ENCODE results near the gene CFB. TPM values are rescaled to one million over a fixed set of nuclear protein-coding genes. Genes with fewer than 3 reads are reported as not detected.

Gene CFB
- total and polyA plus RNA-seq, 2 of the 13 experiments (the other 11 are each of a cell fraction or from before 2014, with no cell fraction given) = 171 to 513 TPM

GRCh38 chr6:31952140-31952805 is 6.4 kb downstream of the CFB start (continued):
- TF ChIP-seq KIAA2018 (CRISPR knock-in tag; IDR thresholded peaks at IDR 0.05; ENCODE audit: borderline replicate concordance) (no peak), KDM4B (CRISPR knock-in tag; IDR thresholded peaks at IDR 0.05) (no peak), ZNF136 (CRISPR knock-in tag; IDR thresholded peaks at IDR 0.05; ENCODE audit: low read depth) (no peak), STAT6 (CRISPR knock-in tag; IDR thresholded peaks at IDR 0.05; ENCODE audit: borderline replicate concordance) (no peak), SOX5 (CRISPR knock-in tag; IDR thresholded peaks at IDR 0.05; ENCODE audit: borderline replicate concordance) (no peak), SAFB2 (CRISPR knock-in tag; IDR thresholded peaks at IDR 0.05; ENCODE audit: borderline replicate concordance, low read depth) (no peak; the same call in 1 of the 2 replicates), POLR2A (IDR thresholded peaks at IDR 0.05; ENCODE audit: insufficient read depth in 1 of 2, low read depth in 2 of 2, low read length in 2 of 2) (no peak), ZNF44 (CRISPR knock-in tag; IDR thresholded peaks at IDR 0.05) (no peak), KDM3A (CRISPR knock-in tag; IDR thresholded peaks at IDR 0.05; ENCODE audit: low read depth) (no peak), CHD2 (IDR thresholded peaks at IDR 0.05; ENCODE audit: low read depth, low read length) (no peak), ZNF260 (CRISPR knock-in tag; IDR thresholded peaks at IDR 0.05; ENCODE audit: borderline replicate concordance, low read depth) (no peak), ZNF569 (CRISPR knock-in tag; IDR thresholded peaks at IDR 0.05; ENCODE audit: borderline replicate concordance) (no peak), TARDBP (CRISPR knock-in tag; IDR thresholded peaks at IDR 0.05) (0 out of 2 replicates have a peak, but pooled peaks have one; percentile 57), ADNP (CRISPR knock-in tag; IDR thresholded peaks at IDR 0.05) (no peak), ZNF264 (CRISPR knock-in tag; IDR thresholded peaks at IDR 0.05) (no peak), ATM (IDR thresholded peaks at IDR 0.05; ENCODE audit: borderline replicate concordance) (no peak), CC2D1A (CRISPR knock-in tag; IDR thresholded peaks at IDR 0.05) (no peak), SP5 (CRISPR knock-in tag; IDR thresholded peaks at IDR 0.05; ENCODE audit: borderline replicate concordance, low read depth) (no peak), GATAD1 (CRISPR knock-in tag; IDR thresholded peaks at IDR 0.05) (no peak), SRY (CRISPR knock-in tag; IDR thresholded peaks at IDR 0.05) (no peak), ATF7 (IDR thresholded peaks at IDR 0.05) (no peak), ATF7 (CRISPR knock-in tag; IDR thresholded peaks at IDR 0.05) (no peak)
